H1 (cell line): ENCODE measurements around the gene SGMS1. TPM values are rescaled to one million over a fixed set of nuclear protein-coding genes. Genes with fewer than 3 reads are reported as not detected.

ENCODE experiments used
- CTCF ChIA-PET: fragments of 300-600 bp; sonication (Branson Sonifier 250); formaldehyde crosslinking; loops from one replicate; lab custom pipeline; 2021; ENCODE audit not compliant: partially characterized antibody; lab: Charles Lee
- POLR2A ChIA-PET: fragments of 300-600 bp; sonication (Branson Sonifier 250); formaldehyde crosslinking; loops from one replicate; lab custom pipeline; 2021; ENCODE audit warnings: inconsistent platforms; ENCODE audit not compliant: partially characterized antibody; lab: Charles Lee
- DNase-seq, 2 experiments: peaks; one replicate each; pipeline versions ENCODE4 v3.0.0 to v3.0.0-alpha.2; 2010 to 2022; ENCODE audit warnings: low spot score in 2 of 2, low read depth in 1 of 2, mixed read lengths in 1 of 2
- FAIRE-seq: peaks from 2 replicates; lab custom pipeline; 2011; peaks lifted over from hg19 to GRCh38; lab: Jason Lieb, UNC
- H2AFZ ChIP-seq: 2 replicates; pipeline ENCODE4 v1.8.1; 2012; ENCODE audit warnings: low read length, inconsistent platforms
- H2AK5ac ChIP-seq: 2 replicates; pipeline ENCODE4 v1.6.1; 2013; ENCODE audit warnings: low read depth, low read length
- H2BK120ac ChIP-seq: replicated peaks from 2 replicates; pipeline ENCODE3; 2013; ENCODE audit warnings: low read depth, low read length, inconsistent platforms
- H2BK12ac ChIP-seq: 2 replicates; pipeline ENCODE4 v1.6.1; 2013; ENCODE audit warnings: low read depth, low read length
- H2BK15ac ChIP-seq: 2 replicates; pipeline ENCODE4 v1.6.1; 2013; ENCODE audit warnings: low read length
- H2BK20ac ChIP-seq: 2 replicates; pipeline ENCODE4 v1.6.1; 2013; ENCODE audit warnings: low read length
- H2BK5ac ChIP-seq: 2 replicates; pipeline ENCODE4 v1.6.1; 2013; ENCODE audit warnings: low read depth, low read length
- H3K14ac ChIP-seq: 2 replicates; pipeline ENCODE4 v1.6.1; 2013; ENCODE audit warnings: inconsistent platforms; ENCODE audit not compliant: insufficient read length
- H3K18ac ChIP-seq: 2 replicates; pipeline ENCODE4 v1.6.1; 2013; ENCODE audit warnings: low read length; ENCODE audit errors: extremely low read depth
- H3K23ac ChIP-seq: 2 replicates; pipeline ENCODE4 v1.6.1; 2013; ENCODE audit warnings: inconsistent platforms; ENCODE audit not compliant: insufficient read length
- H3K23me2 ChIP-seq: 2 replicates; pipeline ENCODE4 v1.6.1; 2013; ENCODE audit warnings: low read depth, low read length
- H3K27ac ChIP-seq: 2 replicates; pipeline ENCODE4 v1.6.1; 2011; ENCODE audit warnings: low read depth, low read length, inconsistent platforms
- H3K27me3 ChIP-seq, 4 experiments: replicated peaks in 1 of 4; 1 replicate in 1 of 4; 2 replicates in 3 of 4; pipeline versions ENCODE4 v1.6.1 to v1.8.1; 2011 to 2013; ENCODE audit warnings: low read length in 3 of 4, mild to moderate bottlenecking in 3 of 4, inconsistent platforms in 2 of 4, mixed read lengths in 2 of 4, moderate library complexity in 1 of 4; ENCODE audit not compliant: control insufficient read depth in 3 of 4, insufficient read depth in 3 of 4; ENCODE audit errors: extremely low read depth in 1 of 4
- H3K36me3 ChIP-seq, 4 experiments: 2 replicates each; pipeline versions ENCODE4 v1.6.1 to v1.8.1; 2011 to 2013; ENCODE audit warnings: mild to moderate bottlenecking in 4 of 4, low read length in 3 of 4, moderate library complexity in 2 of 4, control low read depth in 1 of 4, inconsistent platforms in 1 of 4; ENCODE audit not compliant: insufficient read depth in 4 of 4, control insufficient read depth in 2 of 4
- H3K4ac ChIP-seq: replicated peaks from 2 replicates; pipeline ENCODE3; 2013; ENCODE audit warnings: low read length, low read depth, mixed read lengths, inconsistent platforms; ENCODE audit not compliant: insufficient read length
- H3K4me1 ChIP-seq, 4 experiments: replicated peaks in 1 of 4; 1 replicate in 1 of 4; 2 replicates in 3 of 4; pipeline versions ENCODE4 v1.6.1 to v1.8.1; 2011 to 2013; ENCODE audit warnings: low read length in 3 of 4, inconsistent platforms in 2 of 4, mixed read lengths in 1 of 4; ENCODE audit not compliant: insufficient read depth in 4 of 4, control insufficient read depth in 3 of 4
- H3K4me2 ChIP-seq, 2 experiments: 2 replicates each; pipeline versions ENCODE4 v1.6.1 to v1.8.1; 2011 to 2013; ENCODE audit warnings: low read depth in 2 of 2, low read length in 2 of 2, control low read depth in 1 of 2, inconsistent platforms in 1 of 2, mild to moderate bottlenecking in 1 of 2; ENCODE audit not compliant: insufficient read depth in 1 of 2
- H3K4me3 ChIP-seq, 4 experiments: fragments of 200-600, 300-600 bp in 1 of 4; sonication (generic), shearing (Covaris generic), sonication (Bioruptor Twin) in 1 of 4; 2 replicates each; pipeline versions ENCODE4 v1.5.1 to v1.8.1; 2011 to 2016; ENCODE audit warnings: low read length in 4 of 4, low read depth in 3 of 4, control low read depth in 2 of 4, inconsistent platforms in 2 of 4, mild to moderate bottlenecking in 2 of 4, mixed read lengths in 1 of 4, moderate library complexity in 1 of 4; ENCODE audit not compliant: insufficient read depth in 2 of 4; ENCODE audit errors: extremely low read depth in 1 of 4
- H3K56ac ChIP-seq: replicated peaks from 2 replicates; pipeline ENCODE3; 2013; ENCODE audit warnings: low read depth, mild to moderate bottlenecking, mixed read lengths, low read length, inconsistent platforms; ENCODE audit not compliant: insufficient read length
- H3K79me1 ChIP-seq: 2 replicates; pipeline ENCODE4 v1.6.1; 2013; ENCODE audit warnings: low read depth, low read length, control low read depth
- H3K79me2 ChIP-seq, 2 experiments: 2 replicates each; pipeline versions ENCODE4 v1.6.1 to v1.8.1; 2012 to 2013; ENCODE audit warnings: low read length in 2 of 2, mild to moderate bottlenecking in 2 of 2, inconsistent platforms in 1 of 2; ENCODE audit not compliant: insufficient read depth in 2 of 2, control insufficient read depth in 1 of 2
- H3K9ac ChIP-seq, 4 experiments: replicated peaks in 1 of 4; 1 replicate in 1 of 4; 2 replicates in 3 of 4; pipeline versions ENCODE4 v1.6.1 to v1.8.1; 2011 to 2013; ENCODE audit warnings: low read depth in 3 of 4, low read length in 3 of 4, control low read depth in 2 of 4, mild to moderate bottlenecking in 2 of 4, moderate library complexity in 2 of 4, inconsistent platforms in 1 of 4; ENCODE audit errors: extremely low read depth in 1 of 4
- H3K9me3 ChIP-seq, 2 experiments: 2 replicates each; pipeline versions ENCODE4 v1.6.1 to v1.8.1; 2012 to 2013; ENCODE audit warnings: mild to moderate bottlenecking in 2 of 2, moderate library complexity in 2 of 2, control low read depth in 1 of 2, inconsistent platforms in 1 of 2, low read depth in 1 of 2, low read length in 1 of 2, mixed read lengths in 1 of 2; ENCODE audit not compliant: insufficient read depth in 2 of 2
- H4K20me1 ChIP-seq, 2 experiments: replicated peaks in 1 of 2; 2 replicates each; pipeline versions ENCODE3 to v1.8.1; 2011 to 2013; ENCODE audit warnings: inconsistent platforms in 2 of 2, low read length in 2 of 2, mild to moderate bottlenecking in 1 of 2; ENCODE audit not compliant: insufficient read depth in 2 of 2, control insufficient read depth in 1 of 2
- H4K5ac ChIP-seq: 2 replicates; pipeline ENCODE4 v1.6.1; 2013; ENCODE audit warnings: low read length, low read depth, mixed read lengths, inconsistent platforms; ENCODE audit not compliant: insufficient read length
- H4K8ac ChIP-seq: 2 replicates; pipeline ENCODE4 v1.8.0; 2013; ENCODE audit warnings: mild to moderate bottlenecking, moderate library complexity, low read length, inconsistent platforms; ENCODE audit not compliant: insufficient read depth; ENCODE audit errors: extremely low read depth
- H4K91ac ChIP-seq: replicated peaks from 2 replicates; pipeline ENCODE3; 2013; ENCODE audit warnings: low read length, mixed read lengths, inconsistent platforms; ENCODE audit not compliant: insufficient read length
- KDM1A ChIP-seq: fragments of 200-600, 300-600 bp; sonication (generic); IDR thresholded peaks from 2 replicates; pipeline ENCODE4 v1.7.1; 2016; ENCODE audit warnings: mild to moderate bottlenecking, low read length, borderline replicate concordance
- TEAD4 ChIP-seq: IDR thresholded peaks from 2 replicates; pipeline ENCODE4 v1.6.1; 2012; ENCODE audit warnings: low read depth, low read length, inconsistent platforms, mixed read lengths
- WGBS, 2 experiments: shearing (Covaris generic) in 1 of 2; methylation state at CpG; one replicate each; pipeline versions ENCODE4 v1.1.6 to v1.1.7; 2013 to 2015; ENCODE audit warnings: low lambda C conversion rate in 2 of 2, mixed read lengths in 2 of 2, inconsistent platforms in 1 of 2, low coverage in 1 of 2, missing lambda C conversion rate in 1 of 2; ENCODE audit not compliant: insufficient replicate concordance in 2 of 2, insufficient coverage in 1 of 2, insufficient read length in 1 of 2; ENCODE audit errors: extremely low coverage in 1 of 2, missing lambda C conversion rate in 1 of 2; 5-methylcytosine and 5-hydroxymethylcytosine counted together
- polyA plus RNA-seq, 7 experiments: library from polyadenylated mRNA; depleted of rRNA in 3 of 7; stranded (reverse) in 5 of 7; unstranded in 2 of 7; fragments of >200 nt in 5 of 7; fragments of 200-250 nt in 2 of 7; gene quantifications; 1 replicate in 5 of 7; 2 replicates in 1 of 7; 4 replicates in 1 of 7; pipeline versions ENCODE4 v1.2.1 to v1.2.3, GENCODE V29; 2011 to 2013; ENCODE audit warnings: missing spikeins in 2 of 7, mixed read lengths in 2 of 7
- total RNA-seq: library from RNA; stranded (reverse); fragmentation: NEBNext Ultra II Directional; extraction: Animal tissue kit (Norgen Biotek cat#: 25700); gene quantifications from 2 replicates; pipeline ENCODE4 v1.2.1, GENCODE V29; 2021

Gene SGMS1
- total and polyA plus RNA-seq, 2 of the 8 experiments (the other 6 are each of a cell fraction or from before 2014, with no cell fraction given) = 6.0 to 15.6 TPM

GRCh38 chr10:50556237-50557120 lies 67.3 kb downstream of the SGMS1 start:
- Histone ChIP-seq H4K20me1 (peaks cover 0 to 2% of the 10 kb centered on the region in 2 experiments), H3K14ac (no peak overlapping the region), H3K23me2 (no peaks in the 10 kb centered on the region), H2AK5ac (0 out of 2 replicates have a peak overlapping the region, but pooled peaks have one; percentile 67), H4K8ac (no peak overlapping the region), H3K4me3 (no peak overlapping the region), H3K18ac (no peak overlapping the region)
- no peak for FAIRE-seq
- TF ChIP-seq KDM1A (no peak), TEAD4 (peak; percentile 60; the same call in 1 of the 2 replicates)
- TF ChIP-seq, all 59 proteins: peak for 1
- no peak overlapping the region for H3K56ac ChIP-seq
- no peak overlapping the region for H3K27ac ChIP-seq
- no peaks in the 10 kb centered on the region for H3K36me3 ChIP-seq
- ChIA-PET CTCF (interaction anchor here (1.0 to 1.7 kb wide), 5 partner anchors 13 to 65 kb away, joined by 3 to 8 read pairs (median 5); no protein-coding TSS in a partner anchor), POLR2A (no interaction called here)
- H3K4ac ChIP-seq = no peak overlapping the region
- H2AFZ ChIP-seq = no peak overlapping the region
- peaks cover 0 to 6% (median 3%) of the 10 kb centered on the region in 4 experiments; a peak in 6 of 7 replicates for H3K4me1 ChIP-seq
- 94% methylated on average over 9 of the region's 9 CpGs; no CpG with 5 or more reads in 1 of the 2 experiments for WGBS, 2 experiments
- H3K23ac ChIP-seq = no peak overlapping the region
- 0 out of 2 replicates have a peak overlapping the region, but pooled peaks have one; percentile 17 for H2BK20ac ChIP-seq
- H3K9me3 ChIP-seq = no peaks in the 10 kb centered on the region
- H2BK5ac ChIP-seq = peak overlapping the region; percentile 60
- no peaks in the 10 kb centered on the region for H3K27me3 ChIP-seq
- H3K79me1 ChIP-seq = no peaks in the 10 kb centered on the region; the same call in 1 of the 2 replicates
- no peak overlapping the region for H3K9ac ChIP-seq
- H3K79me2 ChIP-seq = peaks cover 0 to 57% of the 10 kb centered on the region in 2 experiments; a peak in 2 of 4 replicates
- H4K91ac ChIP-seq = no peak overlapping the region
- H4K5ac ChIP-seq = no peak overlapping the region
- H2BK120ac ChIP-seq = no peak overlapping the region
- H3K4me2 ChIP-seq = no peak overlapping the region
- H2BK12ac ChIP-seq = peak overlapping the region; percentile 12; the same call in 1 of the 2 replicates
- DNase-seq = no peak
- no peak overlapping the region for H2BK15ac ChIP-seq
